GM21717 (cell line): ENCODE measurements around the gene DNAJC9.
A peak's percentile ranks its signal among the peaks of the same experiment; 100 is the strongest.
"Not testable (repeated sequence)": the region's sequence is repeated elsewhere in the genome, so short reads cannot be mapped to it uniquely, and the experiment has no call there.

Source experiments
- ATAC-seq: cut with Tn5 transposase; IDR thresholded peaks from one replicate; pipeline ENCODE4 v1.9.1; 2021; ENCODE audit warnings: mild to moderate bottlenecking, moderate library complexity; ENCODE audit not compliant: unreplicated experiment

Gene DNAJC9, protein sequence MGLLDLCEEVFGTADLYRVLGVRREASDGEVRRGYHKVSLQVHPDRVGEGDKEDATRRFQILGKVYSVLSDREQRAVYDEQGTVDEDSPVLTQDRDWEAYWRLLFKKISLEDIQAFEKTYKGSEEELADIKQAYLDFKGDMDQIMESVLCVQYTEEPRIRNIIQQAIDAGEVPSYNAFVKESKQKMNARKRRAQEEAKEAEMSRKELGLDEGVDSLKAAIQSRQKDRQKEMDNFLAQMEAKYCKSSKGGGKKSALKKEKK

GRCh38 chr10:73246646-73247508 is at the start of gene DNAJC9:
Gene DNAJC9, minus strand, starts transcription at chr10:73247255. Its CDS starts 66 bp downstream, at chr10:73247189.
- peak; percentile 68 for ATAC-seq

- ATAC-seq = no peak
Observed at GRCh38 chr10:73293461-73293860, 46.4 kb upstream of the DNAJC9 start.

- ATAC-seq = no peak
Observed at GRCh38 chr10:73289958-73290357, 42.9 kb upstream of the DNAJC9 start.

DNA sequence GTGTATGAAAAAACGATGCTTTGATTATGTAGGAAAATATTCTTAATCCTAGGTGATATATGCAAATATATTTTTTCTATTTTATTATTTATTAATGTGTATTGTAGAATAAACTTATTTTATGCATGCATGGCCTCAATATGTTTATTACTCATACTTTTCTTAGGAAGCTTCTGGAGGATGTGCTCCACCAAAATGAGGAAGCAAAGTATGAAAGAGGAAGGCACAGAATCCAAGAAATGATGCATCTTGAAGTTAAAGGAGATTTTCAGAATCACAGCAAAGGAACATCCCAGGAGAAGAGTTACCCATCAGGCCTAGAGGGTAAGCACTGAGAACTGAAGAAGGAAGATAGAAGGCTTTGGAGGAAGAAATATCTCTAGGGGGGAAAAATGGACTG is 40.4 kb upstream of the DNAJC9 start:
- no peak for ATAC-seq

DNA sequence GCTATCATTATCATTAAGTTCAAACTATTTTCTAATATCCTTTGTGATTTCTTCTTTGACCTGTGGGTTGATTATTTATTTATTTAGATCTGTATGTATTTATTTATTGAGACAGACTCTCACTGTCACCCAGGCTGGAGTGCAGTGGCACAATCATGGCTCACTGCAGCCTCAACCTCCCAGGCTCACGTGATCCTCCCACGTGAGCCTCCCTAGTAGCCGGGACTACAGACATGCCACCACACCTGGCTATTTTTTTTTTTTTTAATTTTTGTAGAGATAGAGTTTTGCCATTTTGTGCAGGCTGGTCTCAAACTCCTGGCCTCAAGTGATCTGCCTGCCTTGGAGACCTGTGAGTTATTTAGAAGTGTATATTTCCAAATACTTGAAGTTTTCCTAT is 34.0 kb upstream of the DNAJC9 start:
- ATAC-seq = no peak

- no peak for ATAC-seq
Observed at GRCh38 chr10:73264423-73264822, 17.4 kb upstream of the DNAJC9 start.

- no peak for ATAC-seq
Observed at GRCh38 chr10:73263693-73264347, 16.8 kb upstream of the DNAJC9 start.

- ATAC-seq = no peak
Observed at GRCh38 chr10:73262880-73263555, 16.0 kb upstream of the DNAJC9 start.

DNA sequence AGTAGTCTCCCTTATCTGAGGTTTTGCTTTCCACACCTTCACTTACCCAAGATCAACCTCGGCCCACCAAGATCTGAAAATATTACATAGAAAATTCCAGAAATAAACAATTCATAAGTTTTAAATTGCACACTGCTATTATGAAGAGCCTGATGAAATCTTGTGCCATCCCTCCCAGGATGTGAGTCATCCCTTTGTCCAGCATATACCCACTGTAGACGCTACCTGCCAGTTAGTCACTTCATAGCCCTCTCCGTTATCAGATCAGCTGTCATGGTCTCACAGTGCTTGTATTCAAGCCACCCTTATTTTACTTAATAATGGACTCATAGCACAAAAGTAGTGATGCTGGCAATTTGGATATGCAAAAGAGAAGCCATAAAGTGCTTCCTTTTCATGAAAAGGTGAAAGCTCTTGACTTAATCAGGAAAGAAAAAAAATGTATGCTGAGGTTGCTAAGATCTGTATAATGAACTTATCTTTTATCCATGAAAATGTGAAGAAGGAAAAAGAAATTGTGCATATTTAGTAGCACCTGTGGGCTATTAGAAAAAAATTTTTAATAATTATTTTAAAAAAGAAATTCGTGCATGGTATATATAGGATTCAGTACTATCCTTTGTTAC is 15.2 kb upstream of the DNAJC9 start:
- ATAC-seq = no peak

DNA sequence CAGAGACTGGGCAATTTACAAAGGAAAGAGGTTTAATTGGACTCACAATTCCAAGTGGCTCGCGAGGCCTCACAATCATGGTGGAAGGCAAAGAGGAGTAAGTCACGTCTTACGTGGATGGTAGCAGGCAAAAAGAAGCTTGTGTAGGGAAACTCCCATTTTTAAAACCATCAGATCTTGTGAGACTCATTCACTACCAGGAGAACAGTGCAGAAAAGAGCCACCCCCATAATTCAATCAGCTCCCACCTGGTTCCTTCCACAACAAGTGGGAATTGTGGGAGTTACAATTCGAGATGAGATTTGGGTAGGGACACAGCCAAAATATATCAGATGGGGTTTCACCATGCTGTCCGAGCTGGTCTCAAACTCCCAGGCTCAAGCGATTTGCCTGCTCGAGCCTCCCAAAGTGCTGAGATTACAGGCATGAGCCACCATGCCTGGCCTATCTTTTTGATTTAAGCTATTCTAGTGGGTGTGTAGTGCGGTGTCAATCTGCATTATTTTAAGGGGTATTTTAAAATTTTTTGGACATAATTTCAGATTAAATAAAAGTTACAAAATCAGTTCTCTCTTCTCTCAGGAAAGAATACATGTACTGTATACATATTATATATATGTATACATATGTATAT is 14.4 kb upstream of the DNAJC9 start:
- no peak for ATAC-seq

GRCh38 chr10:73258612-73259011 is 11.6 kb upstream of the DNAJC9 start:
- not testable (repeated sequence) for ATAC-seq

DNA sequence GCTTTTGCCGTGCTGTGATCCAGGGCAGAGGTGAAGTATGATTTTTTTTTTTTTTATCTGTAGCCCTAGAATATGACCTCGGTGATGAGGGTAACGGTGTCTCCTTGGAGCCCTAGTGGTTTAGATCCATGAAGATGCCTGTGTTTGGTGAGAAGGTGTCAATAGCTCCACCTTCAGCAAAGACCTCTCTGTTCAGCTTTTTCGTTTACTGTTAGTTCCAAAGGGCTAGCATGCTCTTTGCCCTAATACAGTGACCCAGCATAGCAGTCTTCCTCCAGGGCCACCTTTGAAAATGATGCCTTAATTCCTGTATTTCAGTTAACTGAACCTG is 6.1 kb upstream of the DNAJC9 start:
- no peak for ATAC-seq

DNA sequence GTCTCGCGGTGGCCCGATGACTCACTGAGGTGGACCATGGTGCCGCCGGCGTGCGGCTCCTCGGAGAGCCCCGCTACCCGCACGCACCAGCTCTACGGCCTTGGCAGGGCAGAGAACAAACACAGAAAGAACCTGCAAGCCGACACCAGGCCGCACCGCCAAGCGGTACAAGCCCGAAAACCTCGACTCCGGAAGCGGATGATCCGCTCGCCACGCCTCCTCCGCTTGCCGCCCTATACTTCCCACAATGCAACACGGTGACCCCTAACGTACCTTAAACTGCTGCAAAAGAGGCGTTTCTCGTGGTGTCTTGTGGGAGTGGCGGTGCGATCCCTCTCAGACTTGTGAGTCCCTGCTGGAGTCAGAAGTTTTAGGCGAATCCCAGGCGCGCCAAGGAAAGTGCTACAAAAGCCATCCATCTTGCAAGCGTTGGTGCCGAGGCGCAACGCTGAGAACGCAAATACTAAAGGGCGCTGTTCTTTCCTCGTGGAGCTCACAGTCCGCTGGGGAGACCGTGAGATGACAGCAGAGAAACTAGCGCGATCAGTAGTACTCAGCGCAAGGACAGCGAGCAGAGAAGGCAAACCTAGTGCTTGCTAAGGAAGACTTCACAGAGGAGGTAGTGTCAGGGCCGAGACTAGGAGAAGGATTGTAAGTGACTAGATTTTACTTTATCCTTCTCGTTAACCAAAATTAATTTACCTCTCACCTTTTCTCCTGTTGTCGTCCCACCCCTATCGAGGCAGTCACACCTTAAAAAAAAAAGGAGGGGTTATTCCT is 5.6 kb upstream of the DNAJC9 start, which contains the start of gene MRPS16:
TSS of gene MRPS16 (minus strand) at position 200 of the 780 bp plus-strand sequence. CDS start at position 38, 162 bp downstream.
- ATAC-seq = peak; percentile 63

DNA sequence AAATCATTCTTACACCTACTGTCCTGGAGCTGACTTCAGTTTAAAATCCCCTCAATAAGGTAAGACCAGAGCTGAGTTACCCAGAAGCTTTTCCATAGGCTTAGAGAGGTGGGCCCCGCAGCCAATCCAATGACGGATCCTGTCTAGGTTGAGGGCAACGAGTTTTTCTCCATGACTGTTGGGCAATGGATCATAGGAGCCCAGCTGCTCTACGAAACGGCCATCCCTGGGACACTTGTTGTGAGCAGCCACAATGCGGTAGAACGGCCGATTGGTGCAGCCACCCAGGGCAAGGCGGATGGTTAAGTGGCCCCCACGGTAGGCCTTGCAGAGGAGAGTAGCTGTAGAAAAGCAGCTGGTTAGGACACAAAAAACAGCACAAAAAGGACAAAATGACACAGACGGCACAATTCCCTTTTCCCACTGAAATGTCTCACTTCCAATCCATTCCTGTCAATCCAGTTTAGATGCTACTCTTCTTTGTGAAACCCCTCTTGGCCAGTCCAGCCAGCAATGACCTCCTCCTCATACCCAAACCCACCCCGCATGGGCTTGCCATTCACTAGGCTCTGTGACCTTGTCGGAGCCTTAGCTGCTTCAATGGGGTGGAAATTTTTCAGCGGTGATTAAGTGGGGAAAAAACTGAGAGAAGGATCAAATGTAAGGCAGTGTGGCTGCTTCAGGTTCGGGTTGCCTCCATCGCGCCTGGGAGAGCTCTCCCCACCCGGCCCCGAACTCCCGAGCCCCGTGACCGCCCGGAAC is 4.8 kb upstream of the DNAJC9 start:
- peak; percentile 37 for ATAC-seq

DNA sequence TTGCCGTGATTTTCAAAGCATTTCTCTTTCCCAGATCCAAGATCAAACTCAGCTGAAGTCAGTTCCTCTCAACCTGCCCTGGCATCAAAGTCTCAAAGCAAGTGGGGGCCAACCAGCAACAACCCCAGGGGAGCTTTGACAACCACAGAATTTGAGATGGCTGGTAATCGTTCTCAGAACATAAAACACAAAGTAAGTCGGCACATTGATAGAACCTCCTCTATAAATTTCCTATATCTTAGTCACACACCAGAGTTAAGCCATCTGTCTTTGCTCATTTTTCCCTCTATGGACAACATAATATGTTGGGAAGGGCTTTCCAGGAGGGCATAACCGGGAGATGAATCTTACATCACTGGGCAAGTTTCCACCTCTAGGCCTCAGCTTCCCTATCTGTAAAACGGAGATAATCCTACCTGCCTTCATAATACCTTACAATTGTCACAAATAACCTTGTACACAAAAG is 1.2 kb upstream of the DNAJC9 start:
- no peak for ATAC-seq

- ATAC-seq = no peak
Observed at GRCh38 chr10:73247509-73248258, 629 bp upstream of the DNAJC9 start.

DNA sequence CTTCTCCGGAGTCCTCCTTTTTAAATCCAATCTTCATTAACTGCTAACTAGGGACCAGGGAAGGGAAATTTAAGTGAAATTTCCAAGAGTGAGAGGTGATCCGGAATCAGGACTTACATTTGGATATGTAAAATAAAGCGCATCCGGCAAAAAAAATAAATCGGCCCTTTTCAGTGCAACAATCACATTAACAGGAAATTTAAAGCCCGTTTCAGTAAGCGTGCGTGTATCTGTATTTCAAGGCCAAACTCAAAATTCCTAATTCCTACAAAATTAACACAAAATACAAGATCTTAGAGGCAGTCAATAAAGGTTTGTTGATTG is 771 bp downstream of the DNAJC9 start:
- no peak for ATAC-seq

GRCh38 chr10:73244866-73245477 is 2.1 kb downstream of the DNAJC9 start:
- ATAC-seq = no peak
